GM23248 (cell line): ENCODE measurements around the gene THSD4.

ENCODE experiments used
- EZH2 ChIP-seq: fragments of 200-600 bp; sonication (generic); IDR thresholded peaks from 2 replicates; pipeline ENCODE4 v1.6.1; 2018; ENCODE audit warnings: antibody characterized with exemption, mild to moderate bottlenecking; ENCODE audit not compliant: insufficient read depth, poor library complexity, severe bottlenecking
- EZH2phosphoT487 ChIP-seq: fragments of 200-600 bp; sonication (generic); IDR thresholded peaks from 2 replicates; pipeline ENCODE4 v1.6.1; 2018; ENCODE audit warnings: antibody characterized with exemption, moderate library complexity, mild to moderate bottlenecking, low read depth; ENCODE audit not compliant: insufficient read depth

- TF ChIP-seq EZH2 (no peak), EZH2phosphoT487 (no peak)
Observed at GRCh38 chr15:71275098-71275497, 159.8 kb downstream of the THSD4 start.
